H54 (cell line): ENCODE data around the gene ALDH1A2.
"Not testable (repeated sequence)": the region's sequence is repeated elsewhere in the genome, so short reads cannot be mapped to it uniquely, and the experiment has no call there.

Source experiments
- DNase-seq: peaks from one replicate; pipeline ENCODE4 v3.0.0; 2011; ENCODE audit warnings: low spot score, mixed read lengths; ENCODE audit not compliant: insufficient read length
- FAIRE-seq: peaks from 3 replicates; lab custom pipeline; 2011; peaks lifted over from hg19 to GRCh38; lab: Jason Lieb, UNC
- POLR2A ChIP-seq: IDR thresholded peaks from 2 replicates; pipeline ENCODE4 v1.6.1; 2011; ENCODE audit warnings: low read depth, mild to moderate bottlenecking, low read length

ALDH1A2 gene

GRCh38 chr15:58015565-58015964 lies 49.9 kb downstream of the ALDH1A2 start:
- FAIRE-seq (no peak), DNase-seq (no peak)
- no peak for TF ChIP-seq POLR2A

- DNase-seq (no peak), FAIRE-seq (no peak)
- no peak for TF ChIP-seq POLR2A
Observed at GRCh38 chr15:58014470-58014869, 51.0 kb downstream of the ALDH1A2 start.

- DNase-seq (no peak), FAIRE-seq (no peak)
- TF ChIP-seq POLR2A: no peak
Observed at GRCh38 chr15:58014040-58014439, 51.5 kb downstream of the ALDH1A2 start.

- DNase-seq: no peak
- TF ChIP-seq POLR2A: no peak
- no peak for FAIRE-seq
Observed at GRCh38 chr15:58010983-58011382, 54.5 kb downstream of the ALDH1A2 start.

- no peak for DNase-seq
- FAIRE-seq: no peak
- TF ChIP-seq POLR2A: no peak
Observed at GRCh38 chr15:58003810-58004209, 61.7 kb downstream of the ALDH1A2 start.

GRCh38 chr15:58002338-58003126 lies 63.0 kb downstream of the ALDH1A2 start:
- DNase-seq (no peak), FAIRE-seq (no peak)
- TF ChIP-seq POLR2A: no peak

- not testable (repeated sequence) for FAIRE-seq
Observed at GRCh38 chr15:57999699-58000098, 65.8 kb downstream of the ALDH1A2 start.

GRCh38 chr15:57996561-57996960 lies 69.0 kb downstream of the ALDH1A2 start:
- TF ChIP-seq POLR2A: no peak
- FAIRE-seq (no peak), DNase-seq (no peak)

More at GRCh38 chr15:57999699-58000098, 65.8 kb downstream of the ALDH1A2 start:
- DNase-seq: not testable (repeated sequence)

- no peak for TF ChIP-seq POLR2A
- no peak for FAIRE-seq
Observed at GRCh38 chr15:57994221-57995049, 71.1 kb downstream of the ALDH1A2 start.

GRCh38 chr15:57993409-57994145 lies 71.9 kb downstream of the ALDH1A2 start:
- FAIRE-seq (no peak), DNase-seq (no peak)
- no peak for TF ChIP-seq POLR2A

More at GRCh38 chr15:57994221-57995049, 71.1 kb downstream of the ALDH1A2 start:
- no peak for DNase-seq

- FAIRE-seq (no peak), DNase-seq (no peak)
- no peak for TF ChIP-seq POLR2A
Observed at GRCh38 chr15:57992761-57993355, 72.7 kb downstream of the ALDH1A2 start.

- no peak for DNase-seq
- no peak for TF ChIP-seq POLR2A
- no peak for FAIRE-seq
Observed at GRCh38 chr15:57973534-57973933, 92.0 kb downstream of the ALDH1A2 start.

GRCh38 chr15:57972864-57973263 lies 92.6 kb downstream of the ALDH1A2 start:
- no peak for DNase-seq
- TF ChIP-seq POLR2A: no peak
- FAIRE-seq: no peak
